Fibroblast of mammary gland (primary cell): Measurements from ENCODE around the gene RHOU.

Source experiments
- DNase-seq: peaks from one replicate; pipeline ENCODE4 v3.0.0-alpha.2; 2010; ENCODE audit warnings: low read depth
- H3K4me3 ChIP-seq: 2 replicates; pipeline ENCODE4 v1.5.1; 2011; ENCODE audit warnings: low read depth, mild to moderate bottlenecking, low read length, moderate library complexity; ENCODE audit not compliant: control insufficient read depth
- CTCF ChIP-seq: conservative IDR thresholded peaks from 2 replicates; pipeline ENCODE4 v1.5.1; 2011; ENCODE audit warnings: low read depth, low read length, inconsistent platforms; ENCODE audit not compliant: control insufficient read depth, insufficient read depth

RHOU gene

GRCh38 chr1:228749765-228750164 lies 14.5 kb downstream of the RHOU start:
- H3K4me3 ChIP-seq: no peak overlapping the region
- no peak for TF ChIP-seq CTCF
- DNase-seq: no peak

- H3K4me3 ChIP-seq: no peak overlapping the region
- TF ChIP-seq CTCF: no peak
- no peak for DNase-seq
Measured at GRCh38 chr1:228750915-228751314, 15.6 kb downstream of the RHOU start.

- H3K4me3 ChIP-seq: no peak overlapping the region
- DNase-seq: no peak
- no peak for TF ChIP-seq CTCF
Measured at GRCh38 chr1:228751360-228752098, 16.2 kb downstream of the RHOU start.

- no peak for DNase-seq
- H3K4me3 ChIP-seq: no peak overlapping the region
- TF ChIP-seq CTCF: no peak
Measured at GRCh38 chr1:228752258-228752657, 17.0 kb downstream of the RHOU start.

- TF ChIP-seq CTCF: no peak
- H3K4me3 ChIP-seq: no peak overlapping the region
- no peak for DNase-seq
Measured at GRCh38 chr1:228752675-228753265, 17.5 kb downstream of the RHOU start.

- no peak for DNase-seq
- no peak overlapping the region for H3K4me3 ChIP-seq
- no peak for TF ChIP-seq CTCF
Measured at GRCh38 chr1:228753287-228753686, 18.0 kb downstream of the RHOU start.
